Renal cortex interstitium (tissue), 11 donors: ENCODE measurements around the gene AIFM3. TPM values are rescaled to one million over a fixed set of nuclear protein-coding genes. Genes with fewer than 3 reads are reported as not detected.

Experiments
- DNase-seq, 11 donors: peaks; one replicate each; pipeline ENCODE4 v3.0.0-alpha.2; 2013; ENCODE audit warnings: low read depth in 9 of 11, low spot score in 4 of 11; ENCODE audit errors: extremely low read depth in 1 of 11
- polyA plus RNA-seq, 3 donors: library from polyadenylated mRNA; unstranded; fragments of 120-200 nt; gene quantifications; one replicate each; pipeline ENCODE4 v1.2.1, GENCODE V29; 2013; ENCODE audit not compliant: insufficient read length in 3 of 3

The AIFM3 gene
- polyA plus RNA-seq, 3 donors: 0.47 to 1.5 (median 0.96) TPM

DNA sequence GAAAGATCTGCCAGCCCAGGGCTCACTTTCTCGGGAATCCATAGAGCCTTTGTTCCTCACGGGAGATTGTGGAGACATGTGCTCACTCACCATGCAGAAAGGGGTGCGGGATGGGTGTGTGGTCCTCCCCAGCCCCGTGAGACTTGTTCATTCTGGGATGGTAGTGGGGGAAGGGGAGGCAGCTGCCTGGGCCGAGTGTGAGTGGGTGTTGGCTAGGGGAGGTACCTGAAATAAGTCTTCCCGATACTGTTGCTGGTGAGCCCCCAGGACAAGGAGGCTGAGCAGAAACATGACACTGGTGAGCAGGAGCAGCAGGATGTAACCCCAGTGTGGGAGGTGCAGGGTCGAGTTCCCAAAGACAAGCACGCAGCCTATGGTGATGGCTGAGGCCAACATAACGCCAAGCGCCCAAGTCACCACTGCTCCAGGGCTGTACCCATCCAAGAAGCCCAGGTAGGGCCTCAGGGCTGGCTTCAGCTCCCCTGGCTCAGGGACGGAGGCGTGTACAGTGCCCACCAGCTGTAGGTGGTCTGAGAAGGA lies 62.5 kb downstream of the AIFM3 start:
- no peak for DNase-seq

DNA sequence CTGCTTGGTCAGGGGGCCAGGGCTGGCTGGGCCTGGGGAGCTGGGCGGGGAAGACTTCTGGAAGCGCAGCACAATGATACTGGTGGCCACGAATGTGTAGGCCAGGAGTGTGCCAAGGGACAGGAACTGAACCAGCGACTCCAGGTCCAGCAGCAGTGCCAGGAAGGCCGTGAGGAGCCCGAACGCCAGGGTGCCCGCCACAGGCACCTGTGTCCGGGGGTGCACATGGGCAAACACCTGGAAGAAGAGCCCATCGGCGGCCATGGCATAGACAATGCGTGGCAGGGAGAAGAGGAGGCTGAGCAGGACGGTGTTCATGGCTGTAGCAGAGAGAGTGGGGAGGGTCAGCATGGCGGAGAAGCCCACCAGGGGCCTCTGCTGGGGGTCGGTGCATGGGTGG lies 63.0 kb downstream of the AIFM3 start:
- DNase-seq: no peak

Other genes starting within 250 kb of the AIFM3 start
- 1 to 10 TPM; 2.3 to 4.5 (median 3.4) TPM for gene SERPIND1, start 193.1 kb upstream of the AIFM3 start, polyA plus RNA-seq
- gene PI4KA, start 108.4 kb upstream of the AIFM3 start, polyA plus RNA-seq: 10 to 100 TPM; 60.1 to 86.0 (median 75.5) TPM
- gene SNAP29, start 108.2 kb upstream of the AIFM3 start, polyA plus RNA-seq: 10 to 100 TPM; 26.7 to 35.0 (median 31.0) TPM
- gene CRKL, start 49.8 kb upstream of the AIFM3 start, polyA plus RNA-seq: 10 to 100 TPM; 59.1 to 65.5 (median 64.7) TPM
- gene LZTR1, start 15.0 kb downstream of the AIFM3 start, polyA plus RNA-seq: 10 to 100 TPM; 44.4 to 64.1 (median 50.3) TPM
- gene THAP7, start 34.9 kb downstream of the AIFM3 start, polyA plus RNA-seq: 10 to 100 TPM; 15.1 to 23.6 (median 18.1) TPM
- gene P2RX6, start 47.9 kb downstream of the AIFM3 start, polyA plus RNA-seq: 1 to 10 TPM in 2 of 3 donors, under 1 TPM in 1; 0.78 to 2.7 (median 1.1) TPM
- gene SLC7A4, start 65.3 kb downstream of the AIFM3 start, polyA plus RNA-seq: 1 to 10 TPM in 2 of 3 donors, under 1 TPM in 1; 0.91 to 1.5 (median 1.4) TPM
- gene LRRC74B, start 78.7 kb downstream of the AIFM3 start, polyA plus RNA-seq: under 1 TPM; 0.11 to 0.35 (median 0.19) TPM